ENCODE results near the gene RCOR2. TPM values are rescaled to one million over a fixed set of nuclear protein-coding genes. Genes with fewer than 3 reads are reported as not detected.
"Not testable (repeated sequence)": the region's sequence is repeated elsewhere in the genome, so short reads cannot be mapped to it uniquely, and the experiment has no call there.

Gene RCOR2
- total RNA-seq, 1 donor from 2014 or later = 38.1 TPM

DNA sequence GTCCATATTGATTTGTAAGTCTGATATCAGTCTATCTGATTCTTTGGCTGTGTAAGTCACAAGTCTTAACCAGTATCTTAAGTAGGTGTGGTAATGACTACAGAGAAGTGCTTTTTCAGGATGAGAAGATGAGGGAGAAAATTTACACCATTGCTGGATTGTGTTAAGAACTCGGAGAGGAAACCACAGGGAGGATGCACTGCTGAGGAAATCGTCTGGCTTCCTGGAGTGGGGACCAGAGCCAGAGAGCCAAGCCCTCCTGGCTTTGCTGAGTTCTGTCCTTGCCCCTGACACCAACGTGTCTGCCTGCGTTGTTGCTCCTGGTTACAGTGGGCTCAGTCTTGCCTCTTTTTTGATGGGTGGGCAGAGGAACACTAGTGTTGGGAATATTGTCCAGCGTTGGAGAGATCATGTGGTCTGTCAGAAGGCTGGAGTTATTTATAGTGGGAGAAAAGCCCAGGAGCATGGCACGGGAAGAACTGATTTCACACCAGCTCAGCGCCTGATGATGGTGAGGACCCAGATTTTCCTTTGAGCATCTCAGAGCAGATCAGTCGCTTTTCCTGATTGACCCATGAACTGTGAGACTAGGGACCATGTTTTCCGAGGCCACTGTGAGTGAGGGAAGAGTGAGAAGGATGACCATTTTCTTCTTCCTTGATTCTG, 48.4 kb downstream of the RCOR2 start:
- Mint-ChIP-seq H3K36me3 (peaks cover 17% of the 10 kb centered on the region), H3K4me3 (peak overlapping the region; percentile 39), H3K9me3 (no peaks in the 10 kb centered on the region), H3K27ac (peak overlapping the region; percentile 94), H3K27me3 (no peaks in the 10 kb centered on the region), H3K4me1 (ENCODE audit: unreplicated experiment) (peaks cover 52% of the 10 kb centered on the region)
- DNase-seq (ENCODE audit: extremely low spot score, unreplicated experiment) = no peak
- TF ChIP-seq, protein P1, sequence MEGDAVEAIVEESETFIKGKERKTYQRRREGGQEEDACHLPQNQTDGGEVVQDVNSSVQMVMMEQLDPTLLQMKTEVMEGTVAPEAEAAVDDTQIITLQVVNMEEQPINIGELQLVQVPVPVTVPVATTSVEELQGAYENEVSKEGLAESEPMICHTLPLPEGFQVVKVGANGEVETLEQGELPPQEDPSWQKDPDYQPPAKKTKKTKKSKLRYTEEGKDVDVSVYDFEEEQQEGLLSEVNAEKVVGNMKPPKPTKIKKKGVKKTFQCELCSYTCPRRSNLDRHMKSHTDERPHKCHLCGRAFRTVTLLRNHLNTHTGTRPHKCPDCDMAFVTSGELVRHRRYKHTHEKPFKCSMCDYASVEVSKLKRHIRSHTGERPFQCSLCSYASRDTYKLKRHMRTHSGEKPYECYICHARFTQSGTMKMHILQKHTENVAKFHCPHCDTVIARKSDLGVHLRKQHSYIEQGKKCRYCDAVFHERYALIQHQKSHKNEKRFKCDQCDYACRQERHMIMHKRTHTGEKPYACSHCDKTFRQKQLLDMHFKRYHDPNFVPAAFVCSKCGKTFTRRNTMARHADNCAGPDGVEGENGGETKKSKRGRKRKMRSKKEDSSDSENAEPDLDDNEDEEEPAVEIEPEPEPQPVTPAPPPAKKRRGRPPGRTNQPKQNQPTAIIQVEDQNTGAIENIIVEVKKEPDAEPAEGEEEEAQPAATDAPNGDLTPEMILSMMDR (conservative IDR thresholded peaks at IDR 0.05) = no peak

DNA sequence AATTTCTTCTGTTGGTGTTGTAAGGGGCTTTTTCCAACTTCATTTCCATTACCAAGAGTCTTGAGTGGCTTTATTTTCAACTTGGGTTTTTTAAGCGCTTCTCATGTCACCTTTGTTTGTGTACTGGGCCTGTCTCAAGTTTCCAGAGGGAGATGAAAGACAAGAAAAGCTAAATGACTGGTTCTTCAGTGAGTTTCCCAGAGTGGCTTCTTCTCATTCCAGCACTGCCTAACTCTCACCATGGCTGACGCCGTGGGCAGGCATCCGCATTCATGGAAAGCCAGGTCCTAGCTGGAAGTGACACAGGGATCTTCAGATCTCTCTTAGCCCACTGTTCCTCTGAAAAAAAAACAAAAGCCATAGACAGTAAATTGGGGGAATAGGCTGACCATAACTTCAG, 49.5 kb downstream of the RCOR2 start:
- peak overlapping the region; percentile 64 for H3K27ac Mint-ChIP-seq
- peaks cover 58% of the 10 kb centered on the region for H3K4me1 Mint-ChIP-seq (ENCODE audit: unreplicated experiment)
- no peak overlapping the region for H3K4me3 Mint-ChIP-seq
- no peaks in the 10 kb centered on the region for H3K9me3 Mint-ChIP-seq
- TF ChIP-seq, protein P1 (conservative IDR thresholded peaks at IDR 0.05) = no peak
- DNase-seq (ENCODE audit: extremely low spot score, unreplicated experiment) = no peak
- H3K36me3 Mint-ChIP-seq = peaks cover 24% of the 10 kb centered on the region
- H3K27me3 Mint-ChIP-seq = no peaks in the 10 kb centered on the region

GRCh38 chr11:63866211-63866610, 50.8 kb downstream of the RCOR2 start:
- Mint-ChIP-seq H3K9me3 (no peaks in the 10 kb centered on the region), H3K36me3 (peaks cover 30% of the 10 kb centered on the region), H3K27ac (peak overlapping the region; percentile 72), H3K4me1 (ENCODE audit: unreplicated experiment) (peaks cover 59% of the 10 kb centered on the region), H3K4me3 (peak overlapping the region; percentile 17), H3K27me3 (no peaks in the 10 kb centered on the region)
- TF ChIP-seq, protein P1 (conservative IDR thresholded peaks at IDR 0.05) = no peak
- DNase-seq (ENCODE audit: extremely low spot score, unreplicated experiment) = no peak

GRCh38 chr11:63863620-63864019, 53.3 kb downstream of the RCOR2 start:
- H3K4me3 Mint-ChIP-seq; H3K27me3 Mint-ChIP-seq; H3K9me3 Mint-ChIP-seq; DNase-seq (ENCODE audit: extremely low spot score, unreplicated experiment); H3K27ac Mint-ChIP-seq: not testable (repeated sequence)
- H3K4me1 Mint-ChIP-seq (ENCODE audit: unreplicated experiment) = peaks cover 38% of the 10 kb centered on the region
- H3K36me3 Mint-ChIP-seq = peaks cover 32% of the 10 kb centered on the region

GRCh38 chr11:63862923-63863322, 54.0 kb downstream of the RCOR2 start:
- Mint-ChIP-seq H3K4me1 (ENCODE audit: unreplicated experiment) (peaks cover 33% of the 10 kb centered on the region), H3K9me3 (no peaks in the 10 kb centered on the region), H3K27me3 (no peaks in the 10 kb centered on the region), H3K27ac (peak overlapping the region; percentile 64), H3K36me3 (peaks cover 27% of the 10 kb centered on the region), H3K4me3 (no peak overlapping the region)
- TF ChIP-seq, protein P1 (conservative IDR thresholded peaks at IDR 0.05) = no peak
- no peak for DNase-seq (ENCODE audit: extremely low spot score, unreplicated experiment)

Other genes with a start within 250 kb of the RCOR2 start
- 21.6 and 24.6 TPM in 2 replicates for gene ATL3, start 245.8 kb downstream of the RCOR2 start, total RNA-seq (ENCODE audit: low replicate concordance)
- 95.0 and 95.9 TPM in 2 replicates for gene RTN3, start 235.7 kb downstream of the RCOR2 start, total RNA-seq (ENCODE audit: low replicate concordance)
- gene ZFTA, start 148.4 kb downstream of the RCOR2 start, total RNA-seq (ENCODE audit: low replicate concordance) = 21.1 and 41.7 TPM in 2 replicates
- 33.7 and 61.6 TPM in 2 replicates for gene SPINDOC, start 103.7 kb downstream of the RCOR2 start, total RNA-seq (ENCODE audit: low replicate concordance)
- gene MARK2, start 78.1 kb downstream of the RCOR2 start, total RNA-seq (ENCODE audit: low replicate concordance) = 52.8 and 73.5 TPM in 2 replicates
- 33.8 and 51.2 TPM in 2 replicates for gene NAA40, start 21.8 kb upstream of the RCOR2 start, total RNA-seq (ENCODE audit: low replicate concordance)
- 307 and 324 TPM in 2 replicates for gene COX8A, start 57.5 kb upstream of the RCOR2 start, total RNA-seq (ENCODE audit: low replicate concordance)
- gene OTUB1, start 69.3 kb upstream of the RCOR2 start, total RNA-seq (ENCODE audit: low replicate concordance) = 101 and 105 TPM in 2 replicates
- gene FLRT1, start 118.8 kb upstream of the RCOR2 start, total RNA-seq (ENCODE audit: low replicate concordance) = 0.26 and 3.0 TPM in 2 replicates
- 21.1 and 22.3 TPM in 2 replicates for gene MACROD1, start 248.9 kb upstream of the RCOR2 start, total RNA-seq (ENCODE audit: low replicate concordance)

Data from type B pancreatic cell (in vitro differentiated cells).